Activated CD8-positive, alpha-beta memory T cell treated with anti-CD3 and anti-CD28 coated beads, Interleukin-2, amount 50 U/mL, for 4 hours (primary cell): ENCODE measurements around the gene HES5.

ENCODE experiments used
- DNase-seq: peaks from one replicate; pipeline ENCODE4 v3.0.0-alpha.2; 2020

The HES5 gene

GRCh38 chr1:2546515-2547209, 16.6 kb upstream of the HES5 start:
- peak; percentile 73 for DNase-seq

GRCh38 chr1:2545754-2546514, 15.9 kb upstream of the HES5 start:
- DNase-seq = peak; percentile 87

- no peak for DNase-seq
Measured at GRCh38 chr1:2544875-2545640, 15.0 kb upstream of the HES5 start.

GRCh38 chr1:2544093-2544874, 14.2 kb upstream of the HES5 start:
- DNase-seq = no peak

GRCh38 chr1:2543543-2544092, 13.6 kb upstream of the HES5 start:
- DNase-seq = peak; percentile 50

- DNase-seq = no peak
Measured at GRCh38 chr1:2542246-2542915, 12.3 kb upstream of the HES5 start.

- no peak for DNase-seq
Measured at GRCh38 chr1:2541619-2542245, 11.7 kb upstream of the HES5 start.

- peak; percentile 41 for DNase-seq
Measured at GRCh38 chr1:2540816-2541492, 10.9 kb upstream of the HES5 start.

- DNase-seq = no peak
Measured at GRCh38 chr1:2539312-2539907, 9.3 kb upstream of the HES5 start.

GRCh38 chr1:2538872-2539271, 8.8 kb upstream of the HES5 start:
- no peak for DNase-seq

GRCh38 chr1:2538376-2538775, 8.3 kb upstream of the HES5 start:
- no peak for DNase-seq

- DNase-seq = no peak
Measured at GRCh38 chr1:2537784-2538115, 7.7 kb upstream of the HES5 start.

- no peak for DNase-seq
Measured at GRCh38 chr1:2535981-2536380, 5.9 kb upstream of the HES5 start.

- DNase-seq = no peak
Measured at GRCh38 chr1:2535455-2535854, 5.4 kb upstream of the HES5 start.

GRCh38 chr1:2534687-2535441, 4.8 kb upstream of the HES5 start:
- no peak for DNase-seq

- DNase-seq = no peak
Measured at GRCh38 chr1:2534315-2534686, 4.2 kb upstream of the HES5 start.

GRCh38 chr1:2533365-2533764, 3.3 kb upstream of the HES5 start:
- DNase-seq = no peak

- no peak for DNase-seq
Measured at GRCh38 chr1:2532485-2533160, 2.6 kb upstream of the HES5 start.
